GM19035 (cell line): ENCODE results near the gene BCKDHA.
A peak's percentile ranks its signal among the peaks of the same experiment; 100 is the strongest.

Experiments
- ATAC-seq: cut with Tn5 transposase; IDR thresholded peaks from one replicate; pipeline ENCODE4 v1.9.1; 2021; ENCODE audit not compliant: unreplicated experiment

Gene BCKDHA

GRCh38 chr19:41397086-41398049, at the start of gene BCKDHA, which contains the start of gene EXOSC5:
TSS of gene BCKDHA (plus strand) at chr19:41397818. CDS start at chr19:41397828, 10 bp downstream.
TSS of gene EXOSC5 (minus strand) at chr19:41397359. CDS start at chr19:41397328, 31 bp downstream.
- ATAC-seq: peak; percentile 88

- ATAC-seq: no peak
Measured at GRCh38 chr19:41350735-41351338, 46.8 kb upstream of the BCKDHA start.

- peak; percentile 47 for ATAC-seq
Measured at GRCh38 chr19:41351339-41352245, 46.0 kb upstream of the BCKDHA start.

DNA sequence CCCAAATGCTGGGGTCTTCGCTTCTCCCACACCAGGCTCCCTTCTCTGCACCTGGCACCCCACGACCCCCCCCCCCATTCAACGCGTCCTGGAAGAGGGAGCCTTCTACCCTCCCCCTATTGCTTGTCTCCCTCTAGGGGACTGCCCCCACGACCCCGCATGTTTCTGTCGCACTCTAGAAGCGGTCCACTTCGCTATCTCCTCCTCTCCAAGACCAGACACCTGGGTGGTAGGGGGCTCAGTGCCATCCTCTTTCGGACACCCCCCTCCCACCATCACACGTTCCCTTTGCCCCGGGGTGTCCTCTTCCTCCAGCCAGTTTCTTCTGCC, 45.4 kb upstream of the BCKDHA start:
- no peak for ATAC-seq

DNA sequence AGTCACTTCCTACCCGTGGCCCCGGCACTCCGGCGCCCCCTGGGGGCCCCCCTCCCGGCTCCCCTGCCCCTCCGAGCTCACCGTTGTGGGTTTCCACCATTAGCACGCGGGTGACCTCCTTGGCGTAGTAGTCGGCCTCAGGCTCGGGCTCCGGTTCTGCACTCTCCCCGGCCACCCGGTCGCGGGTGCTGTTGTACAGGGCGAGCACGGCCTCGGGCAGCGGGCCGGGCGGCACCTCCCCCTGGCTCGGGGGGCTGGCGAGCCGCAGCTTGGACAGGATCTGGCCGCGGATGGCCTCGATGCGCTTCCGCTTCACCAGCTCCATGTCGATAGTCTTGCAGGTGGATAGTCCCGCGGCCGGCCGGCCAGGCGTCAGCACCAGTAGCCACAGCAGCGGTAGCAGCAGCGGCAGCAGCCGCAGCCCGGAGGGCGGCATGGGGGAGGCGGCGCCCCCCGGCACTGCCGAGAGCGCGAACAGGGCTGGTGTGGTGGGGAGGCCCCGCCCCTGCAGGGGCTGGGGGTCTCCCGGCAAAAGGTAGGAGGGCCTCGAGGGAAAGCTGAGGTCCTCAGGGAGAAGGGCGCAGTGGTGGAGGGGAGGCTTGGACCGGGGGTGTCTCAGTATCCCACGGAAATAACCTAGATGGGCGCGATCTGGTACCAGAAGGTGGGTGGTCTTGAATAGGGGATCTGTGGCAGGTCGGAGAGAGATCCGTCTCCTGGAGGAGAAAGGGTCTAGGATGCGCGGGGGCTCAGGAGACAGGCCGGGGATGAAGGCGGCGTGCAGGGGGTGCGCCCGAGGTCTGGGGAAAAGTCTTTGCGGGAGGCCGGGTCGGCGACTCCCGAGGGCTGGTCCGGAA, 44.8 kb upstream of the BCKDHA start:
- ATAC-seq: no peak

DNA sequence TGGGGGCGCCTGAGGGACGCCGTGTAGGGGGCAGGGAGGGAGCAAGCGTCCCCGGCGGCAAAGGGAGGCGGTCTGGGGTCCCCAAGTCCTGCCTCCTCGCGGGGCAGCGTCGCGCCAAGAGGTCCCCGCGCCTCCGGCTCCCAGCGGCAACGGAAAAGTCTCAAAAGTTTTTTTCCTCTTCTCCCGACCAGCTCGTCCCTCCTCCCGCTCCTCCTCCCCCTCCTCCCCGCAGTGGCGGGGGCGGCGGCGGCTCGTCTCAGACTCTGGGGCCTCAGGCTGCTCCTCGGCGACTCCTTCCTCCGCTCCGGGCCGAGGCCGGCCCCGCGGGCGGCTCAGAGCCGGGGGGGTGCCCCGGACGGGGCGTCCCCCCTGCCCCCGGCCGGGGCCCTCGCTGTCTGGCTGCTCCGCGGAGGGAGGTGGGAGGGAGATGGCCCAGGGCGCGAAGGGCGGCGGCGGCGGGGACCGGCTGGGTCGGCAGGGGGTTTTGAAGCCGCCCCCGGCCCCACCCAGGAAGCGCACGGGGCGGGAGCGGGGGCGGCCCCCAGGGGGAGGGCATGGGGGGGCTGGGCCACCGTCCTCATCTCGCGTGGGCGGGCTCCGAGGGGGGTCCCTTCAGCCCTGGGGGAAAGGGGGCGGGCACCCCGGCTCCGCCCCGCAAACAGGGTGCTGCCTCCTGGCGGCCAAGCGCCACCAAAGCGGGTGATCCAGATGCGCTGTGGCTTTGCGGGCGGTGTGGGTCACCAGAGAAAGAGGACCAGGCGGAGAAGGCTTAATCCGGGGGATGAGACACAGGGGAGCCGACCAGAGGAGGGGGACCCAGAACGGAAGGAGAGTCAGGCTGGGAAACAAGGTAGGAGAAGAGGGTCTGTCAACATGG, 43.9 kb upstream of the BCKDHA start, which contains the start of gene TGFB1:
TGFB1 (minus strand) TSS at position 457 of the 877 bp plus-strand sequence. CDS start 878 bp downstream, outside the sequence.
- ATAC-seq: peak; percentile 46

DNA sequence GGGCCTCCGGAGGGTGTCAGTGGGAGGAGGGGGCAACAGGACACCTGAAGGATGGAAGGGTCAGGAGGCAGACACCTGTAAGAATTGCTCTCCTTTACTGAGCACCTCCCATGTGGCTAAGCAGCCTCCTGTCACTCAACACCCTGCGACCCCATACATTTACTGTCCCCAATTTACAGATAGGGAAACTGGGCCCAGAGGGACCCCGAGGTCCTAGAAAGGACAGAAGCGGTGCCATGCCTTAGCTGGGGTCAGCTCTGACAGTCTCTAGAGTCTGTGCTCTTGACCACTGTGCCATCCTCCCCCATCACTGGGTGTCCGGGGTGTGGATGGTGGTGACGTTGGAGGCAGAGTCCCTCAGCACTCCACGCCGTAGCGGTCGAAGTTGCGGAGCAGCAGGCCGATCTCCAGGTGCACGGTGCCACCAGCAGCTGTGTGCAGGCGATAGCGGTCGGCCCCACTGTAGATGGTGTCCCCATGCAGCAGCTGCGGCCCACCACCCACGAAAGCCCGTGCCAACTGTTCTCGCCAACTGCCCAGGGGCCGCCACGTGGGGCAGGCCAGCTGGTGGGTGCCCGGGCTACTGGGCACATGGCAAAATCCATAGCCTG, 43.2 kb upstream of the BCKDHA start:
- no peak for ATAC-seq

- no peak for ATAC-seq
Measured at GRCh38 chr19:41355035-41355434, 42.6 kb upstream of the BCKDHA start.

GRCh38 chr19:41355802-41356201, 41.8 kb upstream of the BCKDHA start:
- no peak for ATAC-seq

- no peak for ATAC-seq
Measured at GRCh38 chr19:41356984-41357739, 40.5 kb upstream of the BCKDHA start.

- no peak for ATAC-seq
Measured at GRCh38 chr19:41357746-41358145, 39.9 kb upstream of the BCKDHA start.

DNA sequence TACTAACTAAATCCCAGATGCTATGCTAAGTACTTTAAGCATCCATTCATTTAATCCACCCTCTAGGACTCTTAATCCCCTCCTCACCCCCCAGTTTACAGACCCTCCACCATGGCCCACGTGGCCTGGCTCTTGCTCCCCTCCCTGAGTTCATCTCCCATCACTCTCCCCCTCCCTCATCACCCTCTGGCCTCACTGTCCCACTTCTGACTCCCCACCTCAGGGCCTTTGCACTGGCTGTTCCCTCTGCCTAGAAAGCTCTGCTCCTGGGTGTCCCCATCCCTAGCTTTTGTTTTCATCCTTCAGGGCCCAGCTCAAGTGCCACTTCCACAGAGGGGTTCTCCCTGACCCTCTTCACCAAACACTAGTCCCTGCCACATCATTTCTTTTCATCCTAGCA, 37.9 kb upstream of the BCKDHA start:
- ATAC-seq: no peak

- ATAC-seq: no peak
Measured at GRCh38 chr19:41362143-41362847, 35.3 kb upstream of the BCKDHA start.

DNA sequence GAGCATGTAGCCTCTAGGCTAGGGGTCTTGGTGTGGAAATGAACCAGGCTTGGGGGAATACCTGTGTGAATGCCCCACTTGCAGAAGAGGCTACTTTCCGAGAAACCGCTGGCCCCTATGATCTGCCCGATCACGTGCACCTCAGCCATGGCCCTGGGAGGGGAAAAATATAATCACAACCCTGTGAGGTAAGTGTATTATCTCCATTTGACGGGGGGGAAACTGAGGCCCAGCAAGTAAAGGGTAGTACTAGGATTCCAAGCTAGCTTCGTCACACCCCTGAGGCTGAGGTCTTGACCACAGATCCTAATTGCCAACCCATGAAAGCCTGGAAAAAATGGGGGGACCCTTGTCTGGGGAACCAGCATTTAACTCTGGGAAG, 34.3 kb upstream of the BCKDHA start:
- ATAC-seq: no peak

DNA sequence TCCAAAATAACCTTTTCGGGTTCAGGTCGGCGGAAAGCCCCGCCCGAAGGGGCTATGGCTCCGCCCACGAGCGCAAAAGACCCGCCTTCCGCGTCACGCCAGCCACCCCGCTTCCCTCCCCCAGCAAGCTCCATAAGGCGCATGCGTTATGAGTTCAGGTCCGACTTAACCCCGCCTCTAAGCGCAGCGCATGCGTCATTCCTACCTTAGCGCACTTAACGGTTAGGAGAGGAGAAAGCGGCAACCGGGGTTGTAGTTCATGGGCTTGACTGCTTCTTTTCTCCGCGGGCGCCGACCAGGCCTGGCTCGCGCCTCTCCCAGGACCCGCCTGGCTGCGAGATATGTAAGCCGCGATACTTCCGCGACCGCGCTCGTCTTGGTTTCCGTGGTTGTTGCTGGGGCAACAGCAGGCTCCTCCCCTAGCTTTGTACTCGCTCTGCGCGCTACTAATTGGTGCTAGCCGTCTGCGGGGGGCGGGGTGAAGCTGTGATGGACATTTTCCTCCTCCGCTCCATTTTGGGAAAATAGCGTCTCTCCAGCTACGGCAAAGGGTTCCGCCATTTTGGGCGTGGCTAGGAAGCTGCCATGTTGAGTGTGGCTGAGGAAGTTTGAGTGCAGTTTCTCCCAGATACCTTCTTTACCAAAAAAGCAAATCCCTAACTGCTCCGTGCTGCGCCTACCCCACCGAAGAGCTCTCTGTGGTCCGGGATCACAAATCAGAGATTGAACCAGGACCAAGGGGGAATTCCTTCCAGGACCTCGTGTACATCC, 33.7 kb upstream of the BCKDHA start, which contains the start of gene B9D2:
B9D2 (minus strand) TSS at position 397 of the 771 bp plus-strand sequence. CDS start 630 bp downstream, outside the sequence.
- ATAC-seq: peak; percentile 88
